Measurements from ENCODE around the gene ARHGAP8. TPM values are rescaled to one million over a fixed set of nuclear protein-coding genes. Genes with fewer than 3 reads are reported as not detected.

Gene ARHGAP8
- total RNA-seq, 1 donor = not detected

GRCh38 chr22:44881624-44882023 lies 129.2 kb downstream of the ARHGAP8 start:
- no peak overlapping the region for H3K4me3 ChIP-seq (ENCODE audit: low read depth, low read length)
- no peak for DNase-seq (ENCODE audit: low read depth)
- TF ChIP-seq, protein P1, sequence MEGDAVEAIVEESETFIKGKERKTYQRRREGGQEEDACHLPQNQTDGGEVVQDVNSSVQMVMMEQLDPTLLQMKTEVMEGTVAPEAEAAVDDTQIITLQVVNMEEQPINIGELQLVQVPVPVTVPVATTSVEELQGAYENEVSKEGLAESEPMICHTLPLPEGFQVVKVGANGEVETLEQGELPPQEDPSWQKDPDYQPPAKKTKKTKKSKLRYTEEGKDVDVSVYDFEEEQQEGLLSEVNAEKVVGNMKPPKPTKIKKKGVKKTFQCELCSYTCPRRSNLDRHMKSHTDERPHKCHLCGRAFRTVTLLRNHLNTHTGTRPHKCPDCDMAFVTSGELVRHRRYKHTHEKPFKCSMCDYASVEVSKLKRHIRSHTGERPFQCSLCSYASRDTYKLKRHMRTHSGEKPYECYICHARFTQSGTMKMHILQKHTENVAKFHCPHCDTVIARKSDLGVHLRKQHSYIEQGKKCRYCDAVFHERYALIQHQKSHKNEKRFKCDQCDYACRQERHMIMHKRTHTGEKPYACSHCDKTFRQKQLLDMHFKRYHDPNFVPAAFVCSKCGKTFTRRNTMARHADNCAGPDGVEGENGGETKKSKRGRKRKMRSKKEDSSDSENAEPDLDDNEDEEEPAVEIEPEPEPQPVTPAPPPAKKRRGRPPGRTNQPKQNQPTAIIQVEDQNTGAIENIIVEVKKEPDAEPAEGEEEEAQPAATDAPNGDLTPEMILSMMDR (IDR thresholded peaks at IDR 0.05; ENCODE audit: insufficient read depth, low read length) = no peak

- TF ChIP-seq, protein P1 (IDR thresholded peaks at IDR 0.05; ENCODE audit: insufficient read depth, low read length) = no peak
- DNase-seq (ENCODE audit: low read depth) = no peak
- no peak overlapping the region for H3K4me3 ChIP-seq (ENCODE audit: low read depth, low read length)
Observed at GRCh38 chr22:44882226-44882905, 130.0 kb downstream of the ARHGAP8 start.

DNA sequence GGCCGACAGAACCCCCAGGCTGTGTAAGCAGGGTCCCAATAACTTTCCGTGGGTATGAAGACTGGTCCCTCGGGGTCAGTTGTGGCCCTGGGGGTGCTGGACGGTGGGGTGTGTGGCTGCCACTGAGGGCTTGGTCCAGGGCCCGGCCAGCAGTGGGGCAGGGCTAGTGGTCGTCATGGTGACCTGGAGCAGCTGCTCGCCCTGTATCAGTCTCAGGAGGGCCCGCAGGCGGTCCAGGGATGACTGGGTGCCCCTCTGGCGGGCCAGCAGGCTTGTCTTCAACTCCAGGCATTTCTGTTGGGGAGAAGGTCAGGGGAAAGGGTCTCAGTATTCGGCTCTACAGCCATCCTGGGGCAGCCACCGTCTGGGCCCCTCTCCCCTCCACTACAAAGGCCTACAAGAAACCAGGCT lies 130.6 kb downstream of the ARHGAP8 start:
- DNase-seq (ENCODE audit: low read depth) = no peak
- TF ChIP-seq, protein P1 (IDR thresholded peaks at IDR 0.05; ENCODE audit: insufficient read depth, low read length) = no peak
- H3K4me3 ChIP-seq (ENCODE audit: low read depth, low read length) = no peak overlapping the region

DNA sequence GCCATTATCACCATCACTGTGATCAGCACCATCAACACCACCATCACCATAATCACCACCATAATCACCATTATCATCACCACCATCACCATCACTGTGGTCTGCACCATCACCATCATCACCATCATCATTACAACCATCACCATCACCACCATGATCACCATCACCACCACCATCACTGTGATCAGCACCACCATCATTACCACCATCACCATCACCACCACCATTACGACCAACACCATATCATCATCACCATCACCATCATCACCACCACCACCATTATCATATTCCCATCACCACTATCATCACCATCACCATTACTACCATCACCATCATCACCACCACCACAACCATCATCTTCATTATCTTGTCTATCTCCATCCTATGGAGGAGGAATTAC lies 132.2 kb downstream of the ARHGAP8 start:
- H3K4me3 ChIP-seq (ENCODE audit: low read depth, low read length) = no peak overlapping the region
- TF ChIP-seq, protein P1 (IDR thresholded peaks at IDR 0.05; ENCODE audit: insufficient read depth, low read length) = no peak

GRCh38 chr22:44884968-44885805 lies 132.8 kb downstream of the ARHGAP8 start:
- no peak overlapping the region for H3K4me3 ChIP-seq (ENCODE audit: low read depth, low read length)
- DNase-seq (ENCODE audit: low read depth) = no peak
- TF ChIP-seq, protein P1 (IDR thresholded peaks at IDR 0.05; ENCODE audit: insufficient read depth, low read length) = no peak

More for the DNA sequence above, 132.2 kb downstream of the ARHGAP8 start:
- DNase-seq (ENCODE audit: low read depth) = no peak

GRCh38 chr22:44885806-44886360 lies 133.5 kb downstream of the ARHGAP8 start:
- TF ChIP-seq, protein P1 (IDR thresholded peaks at IDR 0.05; ENCODE audit: insufficient read depth, low read length) = no peak
- no peak overlapping the region for H3K4me3 ChIP-seq (ENCODE audit: low read depth, low read length)
- no peak for DNase-seq (ENCODE audit: low read depth)

Measured in fibroblast of the aortic adventitia (primary cell).